Measurements from ENCODE around the gene CWC27. TPM values are rescaled to one million over a fixed set of nuclear protein-coding genes. Genes with fewer than 3 reads are reported as not detected.
"Not testable (repeated sequence)": the region's sequence is repeated elsewhere in the genome, so short reads cannot be mapped to it uniquely, and the experiment has no call there.

Gene CWC27
- total RNA-seq, 1 donor from 2014 or later = 56.6 TPM

- H3K27ac Mint-ChIP-seq = no peak overlapping the region
Observed at GRCh38 chr5:64827703-64828102, 59.0 kb downstream of the CWC27 start.

GRCh38 chr5:64830650-64831049, 61.9 kb downstream of the CWC27 start:
- not testable (repeated sequence) for H3K36me3 Mint-ChIP-seq; H3K79me2 ChIP-seq (ENCODE audit: low read depth); DNase-seq (ENCODE audit: low spot score); H3F3A ChIP-seq (ENCODE audit: low read depth); H3K9me3 Mint-ChIP-seq; H3K4me2 ChIP-seq; H3K4me3 ChIP-seq; H3K27me3 ChIP-seq; H3K9ac ChIP-seq; H3K4me1 Mint-ChIP-seq; H4K20me1 ChIP-seq (ENCODE audit: low read depth); H3K4me1 ChIP-seq; H3K27ac Mint-ChIP-seq; H2AFZ ChIP-seq (replicated peaks); H3K36me3 ChIP-seq; H3K27me3 Mint-ChIP-seq (ENCODE audit: insufficient read depth, low read depth); H3K9me3 ChIP-seq (ENCODE audit: low read depth); H3K4me3 Mint-ChIP-seq; H3K27ac ChIP-seq

More at GRCh38 chr5:64827703-64828102, 59.0 kb downstream of the CWC27 start:
- Histone ChIP-seq H2AFZ (replicated peaks) (no peak overlapping the region), H3K9me3 (ENCODE audit: low read depth) (no peaks in the 10 kb centered on the region), H3F3A (ENCODE audit: low read depth) (no peaks in the 10 kb centered on the region), H3K27me3 (no peaks in the 10 kb centered on the region), H4K20me1 (ENCODE audit: low read depth) (no peaks in the 10 kb centered on the region), H3K4me3 (no peak overlapping the region), H3K27ac (no peak overlapping the region), H3K4me1 (no peaks in the 10 kb centered on the region), H3K79me2 (ENCODE audit: low read depth) (no peaks in the 10 kb centered on the region), H3K36me3 (no peaks in the 10 kb centered on the region), H3K9ac (no peak overlapping the region), H3K4me2 (no peak overlapping the region)
- Mint-ChIP-seq H3K4me3 (no peak overlapping the region), H3K36me3 (peaks cover 4% of the 10 kb centered on the region), H3K27me3 (ENCODE audit: insufficient read depth, low read depth) (no peaks in the 10 kb centered on the region), H3K9me3 (no peaks in the 10 kb centered on the region), H3K4me1 (no peaks in the 10 kb centered on the region)
- no peak for DNase-seq (ENCODE audit: low spot score)
- no peak for TF ChIP-seq CTCF (IDR thresholded peaks at IDR 0.05)
- TF ChIP-seq EZH2 (IDR thresholded peaks at IDR 0.05) = no peak
- TF ChIP-seq EZH2phosphoT487 (IDR thresholded peaks at IDR 0.05) = no peak

GRCh38 chr5:64831996-64832395, 63.3 kb downstream of the CWC27 start:
- H3K4me3 ChIP-seq = no peak overlapping the region
- no peak overlapping the region for H3K4me3 Mint-ChIP-seq
- no peak for TF ChIP-seq CTCF (IDR thresholded peaks at IDR 0.05)
- TF ChIP-seq EZH2phosphoT487 (IDR thresholded peaks at IDR 0.05) = no peak
- no peak for TF ChIP-seq EZH2 (IDR thresholded peaks at IDR 0.05)

GRCh38 chr5:64834037-64834436, 65.3 kb downstream of the CWC27 start:
- no peaks in the 10 kb centered on the region for H4K20me1 ChIP-seq (ENCODE audit: low read depth)
- H3K4me2 ChIP-seq = no peak overlapping the region
- H3K4me1 Mint-ChIP-seq = no peaks in the 10 kb centered on the region
- no peaks in the 10 kb centered on the region for H3K27me3 Mint-ChIP-seq (ENCODE audit: insufficient read depth, low read depth)
- peaks cover 9% of the 10 kb centered on the region for H3K4me1 ChIP-seq
- H3K9me3 ChIP-seq (ENCODE audit: low read depth) = no peaks in the 10 kb centered on the region
- H3K36me3 Mint-ChIP-seq = no peaks in the 10 kb centered on the region
- H3K36me3 ChIP-seq = no peaks in the 10 kb centered on the region
- no peaks in the 10 kb centered on the region for H3K9me3 Mint-ChIP-seq
- no peak overlapping the region for H3K4me3 Mint-ChIP-seq
- H3K27me3 ChIP-seq = no peaks in the 10 kb centered on the region
- no peaks in the 10 kb centered on the region for H3F3A ChIP-seq (ENCODE audit: low read depth)
- H3K27ac Mint-ChIP-seq = no peak overlapping the region
- no peak overlapping the region for H3K27ac ChIP-seq
- DNase-seq (ENCODE audit: low spot score) = no peak
- no peak overlapping the region for H3K9ac ChIP-seq
- no peak overlapping the region for H3K4me3 ChIP-seq
- H2AFZ ChIP-seq (replicated peaks) = no peak overlapping the region
- no peaks in the 10 kb centered on the region for H3K79me2 ChIP-seq (ENCODE audit: low read depth)
- TF ChIP-seq EZH2phosphoT487 (IDR thresholded peaks at IDR 0.05) (no peak), EZH2 (IDR thresholded peaks at IDR 0.05) (no peak), CTCF (IDR thresholded peaks at IDR 0.05) (no peak)

More at GRCh38 chr5:64831996-64832395, 63.3 kb downstream of the CWC27 start:
- no peaks in the 10 kb centered on the region for H3K36me3 ChIP-seq
- no peaks in the 10 kb centered on the region for H3K9me3 ChIP-seq (ENCODE audit: low read depth)
- Mint-ChIP-seq H3K9me3 (no peaks in the 10 kb centered on the region), H3K27ac (no peak overlapping the region), H3K27me3 (ENCODE audit: insufficient read depth, low read depth) (no peaks in the 10 kb centered on the region), H3K4me1 (no peaks in the 10 kb centered on the region), H3K36me3 (peaks cover 4% of the 10 kb centered on the region)
- no peak overlapping the region for H3K9ac ChIP-seq
- no peak overlapping the region for H3K27ac ChIP-seq
- no peaks in the 10 kb centered on the region for H3K79me2 ChIP-seq (ENCODE audit: low read depth)
- H3F3A ChIP-seq (ENCODE audit: low read depth) = no peaks in the 10 kb centered on the region
- H3K27me3 ChIP-seq = no peaks in the 10 kb centered on the region
- DNase-seq (ENCODE audit: low spot score) = no peak
- no peak overlapping the region for H2AFZ ChIP-seq (replicated peaks)
- no peaks in the 10 kb centered on the region for H4K20me1 ChIP-seq (ENCODE audit: low read depth)
- no peak overlapping the region for H3K4me2 ChIP-seq
- peaks cover 9% of the 10 kb centered on the region for H3K4me1 ChIP-seq
